Ramos (cell line): ENCODE results near the gene CCDC159.

Experiments used
- in situ Hi-C: fragments of 300-500 bp; cut with MboI; formaldehyde crosslinking; loops from one replicate; pipeline ENCODE4 v1.14.3; 2022; ENCODE audit warnings: low sequenced_read_pairs; ENCODE audit not compliant: unreplicated experiment

CCDC159 gene

GRCh38 chr19:11384778-11385129 lies 38.4 kb downstream of the CCDC159 start:
- in situ Hi-C loops = no loop called here

- in situ Hi-C loops = no loop called here
Observed at GRCh38 chr19:11387162-11388034, 41.1 kb downstream of the CCDC159 start.

GRCh38 chr19:11390359-11390758 lies 44.0 kb downstream of the CCDC159 start:
- in situ Hi-C loops = no loop called here

GRCh38 chr19:11390933-11391680 lies 44.8 kb downstream of the CCDC159 start:
- in situ Hi-C loops = no loop called here

GRCh38 chr19:11397089-11397610 lies 50.8 kb downstream of the CCDC159 start:
- in situ Hi-C loops = no loop called here

- in situ Hi-C loops = no loop called here
Observed at GRCh38 chr19:11399667-11400066, 53.3 kb downstream of the CCDC159 start.

- in situ Hi-C loops = no loop called here
Observed at GRCh38 chr19:11400798-11401197, 54.5 kb downstream of the CCDC159 start.

- in situ Hi-C loops = no loop called here
Observed at GRCh38 chr19:11401808-11402543, 55.7 kb downstream of the CCDC159 start.
